ENCODE data around the gene HOXA4. TPM values are rescaled to one million over a fixed set of nuclear protein-coding genes. Genes with fewer than 3 reads are reported as not detected.
A peak's percentile ranks its signal among the peaks of the same experiment; 100 is the strongest.

The HOXA4 gene
- total RNA-seq, 1 donor from 2014 or later = 6.8 TPM

DNA sequence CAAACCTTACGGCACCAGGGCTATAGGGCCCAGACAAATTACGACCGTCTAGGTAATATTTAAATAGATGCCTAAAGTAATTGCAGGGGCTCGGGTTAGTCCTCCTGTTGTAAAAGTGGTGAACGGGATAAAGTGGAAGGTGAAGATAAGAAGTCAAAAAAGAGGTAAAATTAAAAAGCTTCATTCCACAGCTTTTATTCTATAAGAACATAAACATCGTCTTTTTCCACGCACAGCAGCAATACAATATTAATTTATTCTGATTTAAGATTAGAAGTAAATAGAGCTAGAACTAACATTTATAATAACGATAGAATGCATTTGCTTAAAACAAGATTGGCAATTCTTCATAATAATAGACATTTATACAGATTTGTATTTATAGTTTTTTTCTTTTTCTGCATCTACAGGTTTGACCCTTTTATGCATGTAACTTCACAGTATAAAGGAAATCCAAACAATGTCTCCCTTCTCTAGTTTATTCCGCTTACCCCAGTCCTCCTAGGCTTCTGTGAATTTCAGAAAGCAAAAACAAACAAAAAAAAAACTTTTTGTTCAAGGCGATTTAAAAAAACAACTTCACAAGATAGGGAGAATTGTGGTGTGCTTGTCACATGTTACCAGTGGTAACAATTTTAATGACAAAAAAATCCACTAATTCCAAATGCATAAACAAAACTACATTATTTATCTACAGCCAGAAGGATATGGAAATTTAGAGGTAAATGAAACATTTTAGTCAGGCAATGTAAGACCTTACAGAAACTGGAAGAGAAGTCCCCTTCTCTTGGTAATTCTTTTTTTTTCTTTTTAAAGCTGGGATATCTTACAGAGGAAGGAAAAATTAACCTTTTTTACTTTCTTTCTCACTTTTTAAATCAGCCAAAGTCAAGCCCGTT is 40.1 kb upstream of the HOXA4 start:
- DNase-seq (ENCODE audit: extremely low read depth, low read depth, low spot score) = no peak

DNA sequence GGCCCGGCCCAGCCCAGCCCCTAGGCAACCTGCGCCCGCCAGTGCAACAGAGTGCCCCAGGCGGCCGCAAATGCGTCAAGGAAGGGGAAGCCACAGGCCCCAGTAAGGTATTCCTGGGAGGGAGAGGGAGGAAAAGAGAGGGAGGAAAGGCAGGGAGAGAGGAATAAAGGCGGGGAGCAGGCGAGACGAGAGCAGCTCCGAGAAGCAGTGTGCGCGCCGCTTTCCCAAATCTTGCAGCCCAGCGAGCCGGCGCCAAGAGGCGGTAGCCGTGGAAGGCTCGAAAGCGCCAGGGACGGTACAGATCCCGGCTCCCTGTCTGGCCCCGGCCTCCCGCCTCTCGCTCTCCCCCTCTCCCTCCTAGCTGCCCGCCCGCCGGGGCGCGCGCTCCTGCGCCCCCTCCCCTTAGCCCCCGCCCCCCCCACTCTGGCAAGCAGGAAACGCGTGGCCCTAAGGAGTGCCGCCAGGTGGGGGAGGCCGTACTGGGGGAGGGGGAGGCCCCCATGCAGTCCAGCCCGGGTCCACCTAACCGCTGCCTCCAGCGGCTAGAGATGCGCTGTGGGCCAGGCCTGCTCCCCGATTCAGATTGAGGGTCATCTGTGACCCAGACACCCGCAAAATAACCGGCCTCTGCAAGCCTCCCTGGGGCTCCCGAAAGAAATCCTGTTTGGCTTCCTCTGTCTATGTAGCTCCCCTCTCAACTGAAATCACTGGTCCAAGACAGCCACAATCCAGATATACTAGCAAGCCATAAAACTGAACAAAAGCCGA is 39.3 kb upstream of the HOXA4 start:
- no peak for DNase-seq (ENCODE audit: extremely low read depth, low read depth, low spot score)

GRCh38 chr7:27168265-27168947 is 37.8 kb upstream of the HOXA4 start:
- DNase-seq (ENCODE audit: extremely low read depth, low read depth, low spot score) = no peak

DNA sequence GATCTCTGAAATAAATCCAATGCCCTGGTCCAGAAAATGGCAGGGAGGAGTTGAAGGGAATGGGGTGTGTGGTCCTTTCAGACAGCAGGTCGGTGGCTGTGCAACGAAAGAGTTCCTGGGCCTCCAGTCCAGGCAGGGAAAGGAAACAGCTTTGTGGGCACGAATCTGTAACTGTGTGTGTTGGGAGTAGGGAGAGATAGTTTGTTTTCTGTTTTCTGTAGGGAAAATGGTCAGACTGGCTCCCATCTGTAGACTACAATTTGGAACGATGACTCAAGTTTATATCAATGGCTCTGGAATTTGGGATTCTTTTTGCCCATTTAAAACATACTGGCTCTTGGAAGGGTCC is 37.3 kb upstream of the HOXA4 start:
- DNase-seq (ENCODE audit: extremely low read depth, low read depth, low spot score) = no peak

GRCh38 chr7:27166531-27167505 is 36.3 kb upstream of the HOXA4 start:
- no peak for DNase-seq (ENCODE audit: extremely low read depth, low read depth, low spot score)

DNA sequence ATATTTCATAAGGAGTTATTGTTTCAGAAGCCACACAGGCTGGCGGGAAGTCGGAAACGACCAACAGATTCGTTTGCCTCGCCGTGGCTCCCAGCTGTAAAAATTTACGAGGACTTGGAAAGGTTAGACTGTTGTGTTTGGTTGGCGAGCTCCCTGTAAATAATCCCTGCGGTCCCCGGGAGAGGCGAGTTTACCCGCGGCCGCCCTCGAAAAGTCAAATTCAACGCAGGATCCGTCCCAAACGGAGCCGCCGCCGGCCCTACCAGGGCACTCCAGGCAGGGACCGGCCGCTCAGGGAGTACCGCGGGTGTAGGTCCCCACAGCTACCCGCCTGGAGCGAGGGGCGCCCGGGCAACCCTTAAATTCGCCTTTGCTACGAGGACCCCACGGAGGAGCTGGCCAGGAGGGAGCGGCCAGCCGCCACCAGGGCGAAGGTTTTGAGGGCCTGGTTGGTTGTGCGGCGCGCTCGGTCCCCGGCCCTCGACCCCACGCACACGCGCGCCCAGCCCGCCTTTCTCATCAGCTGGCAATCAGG is 35.5 kb upstream of the HOXA4 start:
- no peak for DNase-seq (ENCODE audit: extremely low read depth, low read depth, low spot score)

DNA sequence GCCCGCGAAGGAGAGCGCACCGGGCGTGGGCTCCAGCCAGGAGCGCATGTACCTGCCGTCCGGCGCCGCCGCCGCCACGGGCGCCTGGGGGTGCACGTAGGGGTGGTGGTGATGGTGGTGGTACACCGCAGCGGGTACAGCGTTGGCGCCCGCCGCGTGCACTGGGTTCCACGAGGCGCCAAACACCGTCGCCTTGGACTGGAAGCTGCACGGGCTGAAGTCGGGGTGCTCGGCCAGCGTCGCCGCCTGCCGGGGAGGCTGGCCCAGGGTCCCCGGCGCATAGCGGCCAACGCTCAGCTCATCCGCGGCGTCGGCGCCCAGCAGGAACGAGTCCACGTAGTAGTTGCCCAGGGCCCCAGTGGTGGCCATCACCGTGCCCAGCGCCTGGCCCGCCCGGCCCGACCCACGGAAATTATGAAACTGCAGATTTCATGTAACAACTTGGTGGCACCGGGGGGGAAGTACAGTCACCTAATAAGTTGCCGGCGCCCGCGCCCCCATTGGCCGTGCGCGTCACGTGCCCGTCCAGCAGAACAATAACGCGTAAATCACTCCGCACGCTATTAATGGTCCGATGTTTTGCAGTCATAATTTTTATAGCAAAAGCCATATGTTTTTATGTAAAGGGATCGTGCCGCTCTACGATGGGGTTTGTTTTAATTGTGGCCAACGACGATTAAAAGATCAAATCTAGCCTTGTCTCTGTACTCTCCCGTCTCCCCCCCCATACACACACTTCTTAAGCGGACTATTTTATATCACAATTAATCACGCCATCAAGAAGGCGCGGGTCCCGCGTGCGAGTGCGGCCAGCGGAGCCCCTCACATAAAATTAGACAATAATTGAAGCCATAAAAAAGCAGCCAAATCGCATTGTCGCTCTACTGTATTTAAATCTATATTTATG is 34.8 kb upstream of the HOXA4 start, which contains the start of gene HOXA9:
Gene HOXA9 (minus strand): TSS at position 449 of the 907 bp plus-strand sequence. CDS start 80 bp downstream, at position 369.
- DNase-seq (ENCODE audit: extremely low read depth, low read depth, low spot score) = peak; percentile 75

DNA sequence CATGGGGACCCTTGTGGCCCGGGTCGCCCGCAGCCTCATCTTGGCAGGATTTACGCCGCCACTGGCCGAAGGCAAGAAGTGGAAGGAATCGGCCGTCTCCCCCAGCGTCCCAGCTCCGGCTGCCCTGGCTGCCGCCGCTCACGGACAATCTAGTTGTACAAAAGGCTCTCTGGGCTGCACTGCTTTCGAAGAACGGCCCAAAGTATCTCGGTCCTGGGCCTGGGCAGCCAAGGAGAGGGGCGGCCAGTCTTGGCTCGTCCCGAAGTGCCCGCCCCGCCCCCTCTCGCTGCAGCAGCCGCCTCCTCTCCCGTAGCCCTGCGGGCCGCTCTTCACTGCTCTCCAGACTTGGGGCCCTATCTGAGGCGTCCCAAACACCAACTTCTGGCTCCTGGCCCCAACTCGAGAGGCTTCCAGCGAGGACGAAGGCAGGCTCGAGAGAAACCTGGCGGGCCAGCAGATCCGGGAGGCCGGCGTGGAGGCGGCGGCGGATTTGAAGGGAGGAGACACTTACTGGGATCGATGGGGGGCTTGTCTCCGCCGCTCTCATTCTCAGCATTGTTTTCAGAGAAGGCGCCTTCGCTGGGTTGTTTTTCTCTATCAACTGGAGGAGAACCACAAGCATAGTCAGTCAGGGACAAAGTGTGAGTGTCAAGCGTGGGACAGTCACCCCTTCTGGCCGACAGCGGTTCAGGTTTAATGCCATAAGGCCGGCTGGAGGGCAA is 34.0 kb upstream of the HOXA4 start:
- DNase-seq (ENCODE audit: extremely low read depth, low read depth, low spot score) = no peak

GRCh38 chr7:27164045-27164366 is 33.4 kb upstream of the HOXA4 start:
- no peak for DNase-seq (ENCODE audit: extremely low read depth, low read depth, low spot score)

DNA sequence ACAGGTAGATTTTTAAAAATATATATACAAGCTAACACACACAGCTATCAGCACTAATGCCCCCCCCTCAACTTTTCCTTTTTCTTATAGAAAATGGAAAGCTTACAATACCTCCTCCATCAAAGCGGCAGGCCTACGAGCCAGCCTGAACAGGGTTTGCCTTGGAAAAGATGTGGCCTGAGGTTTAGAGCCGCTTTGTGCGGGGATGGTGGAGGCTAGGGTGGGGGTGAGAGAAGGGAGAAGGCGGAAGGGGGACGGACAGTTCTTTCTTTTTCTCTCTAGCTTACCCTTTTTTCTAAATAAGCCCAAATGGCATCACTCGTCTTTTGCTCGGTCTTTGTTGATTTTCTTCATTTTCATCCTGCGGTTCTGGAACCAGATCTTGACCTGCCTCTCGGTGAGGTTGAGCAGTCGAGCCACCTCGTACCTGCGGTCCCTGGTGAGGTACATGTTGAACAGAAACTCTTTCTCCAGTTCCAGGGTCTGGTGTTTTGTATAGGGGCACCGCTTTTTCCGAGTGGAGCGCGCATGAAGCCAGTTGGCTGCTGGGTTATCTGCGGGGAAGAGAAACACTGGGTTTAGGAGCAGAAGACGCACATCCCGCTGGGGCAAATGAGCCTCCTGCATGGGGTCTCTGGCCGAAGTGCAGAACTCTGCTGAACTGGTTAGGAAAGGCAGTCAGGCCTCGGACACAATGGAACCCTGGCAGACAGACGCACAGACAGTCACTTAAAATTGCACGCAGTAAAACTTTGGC is 32.9 kb upstream of the HOXA4 start:
- DNase-seq (ENCODE audit: extremely low read depth, low read depth, low spot score) = no peak

- DNase-seq (ENCODE audit: extremely low read depth, low read depth, low spot score) = no peak
These were observed 32.2 kb upstream of the HOXA4 start for GRCh38 chr7:27162561-27163287.

GRCh38 chr7:27161721-27162560 is 31.4 kb upstream of the HOXA4 start:
- no peak for DNase-seq (ENCODE audit: extremely low read depth, low read depth, low spot score)

GRCh38 chr7:27161214-27161720 is 30.7 kb upstream of the HOXA4 start:
- DNase-seq (ENCODE audit: extremely low read depth, low read depth, low spot score) = no peak

DNA sequence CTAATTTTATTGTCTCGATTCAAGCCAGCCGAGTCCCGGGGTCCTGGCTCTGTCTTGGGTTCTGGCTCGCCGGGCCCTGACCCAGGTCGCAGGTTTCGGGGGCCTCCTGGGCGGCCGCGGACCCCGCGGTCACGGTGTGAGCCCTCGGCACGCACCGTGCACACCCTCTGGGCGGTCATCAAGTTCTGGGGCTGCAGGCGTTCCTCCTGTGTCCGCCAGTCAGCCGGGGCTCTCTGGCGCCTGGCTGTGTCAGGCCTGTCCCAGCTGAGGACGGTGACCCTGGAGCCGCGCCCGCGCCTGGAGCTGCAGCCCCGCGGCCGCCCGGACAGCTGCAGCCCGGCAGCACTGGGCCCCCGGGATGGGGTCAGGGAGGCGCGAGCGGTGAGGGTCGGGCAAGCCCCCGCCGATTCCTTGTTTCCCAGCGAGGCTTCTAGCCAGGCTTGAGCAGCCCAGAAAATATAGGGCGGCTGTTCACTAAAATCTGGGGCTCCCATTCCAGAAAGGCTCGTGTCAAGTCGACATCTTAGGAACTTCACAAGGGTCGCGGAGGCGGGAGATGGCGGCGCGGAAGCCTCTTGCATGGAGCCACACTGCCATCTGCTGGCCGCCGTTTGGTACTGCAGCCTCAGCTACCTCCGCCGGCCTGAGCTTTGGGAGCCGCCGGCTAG is 30.1 kb upstream of the HOXA4 start:
- no peak for DNase-seq (ENCODE audit: extremely low read depth, low read depth, low spot score)

GRCh38 chr7:27160145-27160545 is 29.6 kb upstream of the HOXA4 start:
- DNase-seq (ENCODE audit: extremely low read depth, low read depth, low spot score) = no peak

Data from glomerular endothelial cell (primary cell).